ENCODE results near the gene PRR16.

GRCh38 chr5:120531215-120531614 is 67.1 kb downstream of the PRR16 start:
- TF ChIP-seq, protein P1, sequence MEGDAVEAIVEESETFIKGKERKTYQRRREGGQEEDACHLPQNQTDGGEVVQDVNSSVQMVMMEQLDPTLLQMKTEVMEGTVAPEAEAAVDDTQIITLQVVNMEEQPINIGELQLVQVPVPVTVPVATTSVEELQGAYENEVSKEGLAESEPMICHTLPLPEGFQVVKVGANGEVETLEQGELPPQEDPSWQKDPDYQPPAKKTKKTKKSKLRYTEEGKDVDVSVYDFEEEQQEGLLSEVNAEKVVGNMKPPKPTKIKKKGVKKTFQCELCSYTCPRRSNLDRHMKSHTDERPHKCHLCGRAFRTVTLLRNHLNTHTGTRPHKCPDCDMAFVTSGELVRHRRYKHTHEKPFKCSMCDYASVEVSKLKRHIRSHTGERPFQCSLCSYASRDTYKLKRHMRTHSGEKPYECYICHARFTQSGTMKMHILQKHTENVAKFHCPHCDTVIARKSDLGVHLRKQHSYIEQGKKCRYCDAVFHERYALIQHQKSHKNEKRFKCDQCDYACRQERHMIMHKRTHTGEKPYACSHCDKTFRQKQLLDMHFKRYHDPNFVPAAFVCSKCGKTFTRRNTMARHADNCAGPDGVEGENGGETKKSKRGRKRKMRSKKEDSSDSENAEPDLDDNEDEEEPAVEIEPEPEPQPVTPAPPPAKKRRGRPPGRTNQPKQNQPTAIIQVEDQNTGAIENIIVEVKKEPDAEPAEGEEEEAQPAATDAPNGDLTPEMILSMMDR (IDR thresholded peaks at IDR 0.05) = no peak
- TF ChIP-seq POLR2A (IDR thresholded peaks at IDR 0.05) = no peak
